SW 1271 (cell line): ENCODE results near the gene FCN2.

ENCODE experiments used
- DNase-seq, 2 experiments: peaks; one replicate each; lab custom pipeline; 2025; lab: John Stamatoyannopoulos, UW

Gene FCN2

GRCh38 chr9:134869554-134870300, 10.9 kb upstream of the FCN2 start:
- no peak for DNase-seq

DNA sequence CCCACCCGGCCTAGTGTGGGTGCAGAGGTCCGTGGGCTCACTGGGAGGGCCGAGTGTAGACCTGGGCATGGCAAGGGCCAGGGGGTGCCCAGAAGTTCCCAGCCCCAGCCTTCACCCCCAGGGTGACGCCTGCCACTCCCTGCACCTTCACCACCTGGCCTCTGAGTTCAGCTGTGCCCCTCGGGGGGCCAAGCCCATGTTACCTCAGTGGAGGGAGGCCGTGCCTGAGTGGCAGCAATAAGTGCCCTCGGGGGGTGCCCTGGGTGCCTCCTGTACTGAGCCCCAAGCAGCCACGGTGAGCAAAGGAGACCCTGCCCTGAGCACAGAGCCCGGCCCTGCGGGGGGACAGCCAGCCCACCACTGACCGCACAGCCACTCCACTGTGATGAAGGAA, 10.3 kb upstream of the FCN2 start:
- no peak for DNase-seq

DNA sequence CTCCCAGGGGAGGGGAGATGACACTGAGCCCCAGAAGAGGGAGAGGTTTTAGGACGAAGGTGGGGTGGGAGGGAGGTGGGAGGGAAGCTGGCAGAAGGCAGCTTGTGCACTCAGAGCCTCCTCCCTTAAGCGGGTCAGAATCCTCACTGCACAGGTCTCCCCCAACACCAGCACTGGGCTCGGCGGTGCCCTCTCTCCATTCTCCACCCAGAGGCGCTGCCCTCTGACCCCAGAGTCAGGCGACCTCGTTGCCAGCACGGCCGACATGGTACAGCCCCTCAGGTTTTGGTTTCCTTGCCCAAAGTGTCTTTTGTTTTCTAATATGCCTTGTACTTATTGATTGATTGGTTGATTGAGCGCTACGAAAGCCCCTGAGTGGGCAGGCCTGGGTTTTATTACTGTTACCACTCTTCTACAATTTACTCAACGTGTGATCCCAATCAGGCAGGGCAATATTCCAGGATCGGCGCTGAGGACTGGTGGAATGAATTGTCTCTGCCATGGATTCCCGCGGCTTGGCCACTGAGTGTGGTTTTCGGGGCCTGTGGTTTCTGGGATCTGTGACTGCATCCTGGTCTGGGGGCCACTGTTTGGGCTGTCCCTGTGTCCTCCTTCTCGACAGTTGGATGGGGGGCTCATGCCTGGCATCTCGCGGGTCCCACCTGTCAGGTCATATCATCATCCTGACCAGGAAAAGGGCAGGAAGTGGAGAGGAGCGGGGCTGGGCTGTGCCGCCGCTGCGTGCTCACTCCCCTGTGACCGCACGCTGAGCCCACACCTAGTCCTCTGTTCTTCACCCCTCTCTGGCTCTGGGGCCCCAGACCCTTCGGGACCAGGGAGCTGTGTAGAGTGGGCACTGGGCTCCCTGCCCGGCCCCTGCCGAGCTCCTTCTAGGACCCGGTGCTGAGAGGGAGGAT, 9.6 kb upstream of the FCN2 start:
- DNase-seq: no peak

DNA sequence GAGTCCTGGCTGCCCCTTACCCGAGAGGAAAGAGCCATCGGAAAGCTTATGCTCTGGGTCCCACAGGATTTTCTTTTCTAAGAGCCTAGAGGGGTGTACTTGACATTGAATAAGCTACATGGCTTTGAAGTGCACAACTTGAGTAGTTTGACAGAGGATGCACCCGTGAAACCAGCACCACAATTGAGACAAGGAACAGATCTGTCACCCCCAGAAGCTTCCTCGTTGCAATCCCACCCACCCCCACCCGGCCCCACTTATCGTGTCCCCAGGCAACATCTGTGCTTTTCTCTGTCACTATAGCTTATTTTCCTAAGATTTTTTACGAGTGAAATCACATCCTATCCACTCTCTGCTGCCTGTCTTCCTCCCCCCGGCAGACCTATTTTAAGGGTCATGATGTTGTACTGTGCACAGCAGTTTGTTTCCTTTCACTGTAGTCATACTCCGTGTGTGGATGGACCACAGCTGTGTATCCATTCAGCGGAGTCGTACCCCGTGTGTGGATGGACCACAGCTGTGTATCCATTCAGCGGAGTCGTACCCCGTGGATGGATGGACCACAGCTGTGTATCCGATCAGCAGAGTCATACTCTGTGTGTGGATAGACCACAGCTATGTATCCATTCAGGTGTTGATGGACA, 8.8 kb upstream of the FCN2 start:
- DNase-seq: no peak

DNA sequence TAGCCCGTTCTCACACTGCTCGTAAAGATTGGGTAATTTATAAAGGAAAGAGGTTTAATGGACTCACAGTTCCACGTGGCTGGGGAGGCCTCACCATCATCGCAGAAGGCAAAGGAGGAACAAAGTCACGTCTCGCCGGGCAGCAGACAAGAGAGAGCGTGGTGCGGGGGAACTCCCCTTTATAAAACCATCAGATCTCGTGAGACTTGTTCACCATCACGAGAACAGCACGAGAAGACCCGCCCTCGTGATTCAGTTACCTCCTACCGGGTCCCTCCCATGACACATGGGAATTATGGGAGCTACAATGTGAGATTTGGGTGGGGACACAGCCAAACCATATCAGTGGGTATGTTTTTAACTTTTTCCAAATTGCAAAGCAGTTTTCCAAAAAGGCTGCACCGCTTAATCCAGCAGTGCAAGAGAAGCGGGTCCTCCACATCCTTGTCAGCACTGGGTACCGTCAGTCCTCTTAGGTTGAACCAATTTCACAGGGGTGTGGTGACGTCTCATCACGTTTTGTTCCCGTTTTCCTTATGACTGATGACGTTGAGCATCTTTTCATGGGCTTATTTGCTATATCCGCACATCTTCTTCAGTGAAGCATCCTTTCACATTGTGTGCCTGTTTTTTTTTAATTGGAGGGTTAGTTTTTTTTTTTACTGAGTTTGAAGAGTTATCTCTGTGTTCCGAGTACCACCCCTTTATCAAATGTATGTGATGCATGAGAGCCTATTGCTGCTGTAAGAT, 8.0 kb upstream of the FCN2 start:
- no peak for DNase-seq

DNA sequence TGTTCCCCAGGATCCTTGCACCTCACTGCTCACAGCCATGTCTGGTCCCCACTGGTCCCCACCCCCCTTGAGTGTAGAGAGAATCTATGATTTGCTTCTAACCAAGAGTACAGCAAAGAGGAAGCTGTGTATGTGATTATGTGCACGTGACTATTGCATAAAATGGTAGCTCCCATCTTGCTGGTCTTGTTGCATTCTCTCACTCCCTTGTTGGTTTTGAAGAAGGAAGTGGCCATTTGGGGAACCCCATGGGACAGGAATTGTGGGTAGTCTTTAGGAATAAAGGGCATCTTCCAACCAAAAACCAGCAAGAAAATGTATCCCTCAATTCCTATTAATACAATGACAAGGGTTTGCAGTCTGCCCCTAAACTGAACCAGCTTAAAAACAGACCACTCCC, 5.2 kb upstream of the FCN2 start:
- DNase-seq: no peak

DNA sequence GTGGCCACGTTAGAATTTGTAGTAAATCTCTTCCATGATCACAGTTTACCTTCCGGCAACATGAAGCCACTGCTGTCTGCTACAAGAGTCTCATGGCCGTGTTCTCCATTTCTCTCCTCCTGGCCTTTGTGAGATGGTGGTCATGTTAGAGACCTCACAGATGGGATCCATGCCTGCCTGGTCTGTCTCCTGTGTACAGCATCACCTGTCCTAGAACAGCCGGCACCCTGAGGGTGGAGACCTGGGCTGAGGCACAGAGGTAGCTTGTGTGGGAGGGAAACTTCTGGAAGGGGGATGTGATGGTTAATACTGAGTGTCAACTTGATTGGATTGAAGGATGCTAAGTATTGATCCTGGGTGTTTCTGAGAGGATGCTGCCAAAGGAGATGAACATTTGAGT, 3.1 kb upstream of the FCN2 start:
- DNase-seq: no peak

DNA sequence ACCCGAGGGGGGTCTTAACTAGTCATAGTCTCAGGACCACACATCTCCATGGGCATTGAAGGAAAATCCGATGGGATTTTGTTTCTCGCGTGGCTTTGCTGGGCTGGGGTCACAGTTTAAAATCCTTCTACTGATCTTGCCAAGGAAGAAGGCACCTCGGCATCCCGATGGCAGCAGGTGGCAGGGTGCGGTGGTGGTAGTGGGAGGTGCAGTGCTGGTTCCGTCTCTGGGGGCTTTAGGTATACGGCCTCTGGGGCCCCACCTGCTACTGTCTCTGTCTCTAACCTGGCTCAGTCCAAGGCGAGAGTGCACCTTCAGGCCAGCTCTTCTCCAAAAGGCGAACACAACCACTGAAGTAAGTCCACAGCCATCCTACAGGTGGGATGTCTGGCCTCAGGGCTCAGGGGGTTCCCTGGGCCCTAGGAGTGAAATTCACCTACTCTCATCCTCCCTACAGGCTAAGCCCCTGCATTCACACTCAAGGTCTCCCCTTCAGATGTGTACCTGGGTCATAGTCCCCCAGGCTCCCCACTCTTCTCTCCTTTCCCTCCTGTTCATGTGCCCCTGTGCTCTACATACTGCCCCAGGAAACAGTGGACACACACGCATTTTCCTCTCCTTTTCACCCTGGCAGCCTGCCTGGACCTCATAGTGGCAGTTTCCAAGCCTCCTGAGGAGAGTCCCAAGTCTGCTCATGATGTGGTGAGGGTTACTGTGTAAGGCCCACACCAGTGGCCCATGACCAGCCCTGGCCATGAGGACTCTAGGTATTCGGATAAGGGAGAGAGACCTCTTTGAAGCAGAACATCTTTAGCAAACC, 736 bp upstream of the FCN2 start:
- DNase-seq: no peak

DNA sequence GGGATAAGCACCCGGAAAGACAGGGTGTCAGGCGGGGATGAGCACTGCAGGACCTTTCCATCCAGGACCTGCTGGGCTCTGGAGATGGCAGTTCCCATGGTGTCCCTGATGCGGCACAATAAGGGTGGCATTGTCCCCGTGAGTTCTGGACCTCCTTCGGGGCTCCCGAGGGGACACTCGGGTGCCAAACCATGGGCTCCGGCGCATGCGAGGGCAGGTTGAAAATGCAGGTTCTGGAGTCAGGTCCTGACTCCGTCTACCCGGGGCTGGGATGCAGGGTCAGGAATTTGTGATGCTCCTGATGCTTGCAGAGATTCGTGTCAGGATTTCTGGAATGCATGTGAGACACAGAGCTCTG, 682 bp downstream of the FCN2 start:
- DNase-seq: no peak

DNA sequence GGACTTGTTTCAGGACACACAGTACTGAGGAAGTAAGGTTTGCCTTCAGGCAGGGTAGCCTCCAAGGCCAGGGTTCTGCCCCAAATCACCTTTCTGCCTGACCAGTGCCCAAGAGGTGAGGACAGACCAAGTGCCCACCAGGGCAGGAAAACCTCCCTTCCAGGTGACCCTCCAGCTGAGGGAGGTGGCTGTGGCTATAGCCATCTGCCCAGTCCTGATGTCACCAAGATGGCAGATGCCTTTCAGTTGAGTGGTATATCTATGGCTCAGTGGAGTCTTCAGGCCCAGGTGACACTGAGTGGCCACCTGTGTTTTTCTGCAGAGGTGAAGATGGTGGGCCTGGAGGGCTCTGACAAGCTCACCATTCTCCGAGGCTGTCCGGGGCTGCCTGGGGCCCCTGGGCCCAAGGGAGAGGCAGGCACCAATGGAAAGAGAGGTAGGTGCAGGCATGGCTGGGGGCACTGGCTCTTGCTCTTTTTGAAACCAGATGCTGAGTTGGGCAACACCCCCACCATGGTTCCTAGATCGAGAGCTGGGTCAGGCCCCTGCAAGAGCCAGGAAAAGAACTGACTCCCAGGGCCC, 1.7 kb downstream of the FCN2 start:
- DNase-seq: no peak

GRCh38 chr9:134883040-134883782, 2.6 kb downstream of the FCN2 start:
- no peak for DNase-seq

- DNase-seq: no peak
Observed at GRCh38 chr9:134884492-134884891, 3.9 kb downstream of the FCN2 start.

- no peak for DNase-seq
Observed at GRCh38 chr9:134885001-134885678, 4.5 kb downstream of the FCN2 start.

DNA sequence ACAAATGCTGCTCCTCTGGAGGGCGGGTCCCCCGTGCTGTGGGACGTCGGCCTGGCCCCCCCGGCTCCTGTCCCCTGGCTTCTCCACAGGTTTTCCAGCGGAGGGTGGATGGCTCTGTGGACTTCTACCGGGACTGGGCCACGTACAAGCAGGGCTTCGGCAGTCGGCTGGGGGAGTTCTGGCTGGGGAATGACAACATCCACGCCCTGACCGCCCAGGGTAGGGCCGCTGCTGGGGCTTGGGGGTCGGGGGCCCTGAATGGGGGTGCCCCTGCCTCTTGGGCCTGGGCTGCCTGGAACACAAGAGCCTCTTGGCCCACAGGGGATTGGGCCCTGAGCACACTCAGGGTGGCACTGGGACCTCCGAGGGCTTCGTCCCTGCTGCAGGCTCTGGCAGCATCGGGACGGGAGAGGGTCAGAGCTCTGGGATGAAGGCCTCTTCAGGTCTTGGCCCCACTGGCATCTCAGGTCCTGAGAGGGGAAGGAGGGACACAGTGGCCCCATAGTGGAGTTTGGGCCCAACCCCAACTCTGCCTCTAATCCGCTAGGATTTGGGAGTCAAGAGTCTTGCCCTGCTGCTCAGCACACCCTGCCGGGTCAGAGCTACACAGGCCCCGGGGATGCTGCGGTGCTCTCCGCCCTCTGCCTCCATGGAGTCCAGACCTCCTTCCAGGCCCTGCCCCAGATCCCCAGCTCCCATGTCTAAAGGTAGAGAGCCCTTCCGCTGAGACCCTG, 5.2 kb downstream of the FCN2 start:
- no peak for DNase-seq

GRCh38 chr9:134886413-134886913, 5.9 kb downstream of the FCN2 start:
- no peak for DNase-seq

- DNase-seq: no peak
Observed at GRCh38 chr9:134887219-134887618, 6.6 kb downstream of the FCN2 start.

GRCh38 chr9:134887686-134888602, 7.3 kb downstream of the FCN2 start:
- DNase-seq: no peak
